GM19328 (cell line): Measurements from ENCODE around the gene SORCS2.

ENCODE experiments used
- ATAC-seq: cut with Tn5 transposase; IDR thresholded peaks from one replicate; pipeline ENCODE4 v1.9.1; 2021; ENCODE audit warnings: mild to moderate bottlenecking, moderate library complexity; ENCODE audit not compliant: unreplicated experiment

Gene SORCS2

GRCh38 chr4:7422151-7422897, 230.0 kb downstream of the SORCS2 start:
- ATAC-seq, result no peak

- no peak for ATAC-seq
Measured at GRCh38 chr4:7422898-7423180, 230.5 kb downstream of the SORCS2 start.

- ATAC-seq, result no peak
Measured at GRCh38 chr4:7423391-7423790, 231.1 kb downstream of the SORCS2 start.

GRCh38 chr4:7423801-7424552, 231.6 kb downstream of the SORCS2 start:
- ATAC-seq, result no peak

- no peak for ATAC-seq
Measured at GRCh38 chr4:7424553-7425111, 232.3 kb downstream of the SORCS2 start.

GRCh38 chr4:7425124-7425523, 232.8 kb downstream of the SORCS2 start:
- ATAC-seq, result no peak

- ATAC-seq, result no peak
Measured at GRCh38 chr4:7425591-7426468, 233.5 kb downstream of the SORCS2 start.

GRCh38 chr4:7426525-7427171, 234.3 kb downstream of the SORCS2 start:
- ATAC-seq, result no peak

GRCh38 chr4:7427361-7427760, 235.0 kb downstream of the SORCS2 start:
- ATAC-seq, result no peak

GRCh38 chr4:7427831-7428260, 235.5 kb downstream of the SORCS2 start:
- no peak for ATAC-seq

- ATAC-seq, result no peak
Measured at GRCh38 chr4:7428261-7429068, 236.1 kb downstream of the SORCS2 start.

- no peak for ATAC-seq
Measured at GRCh38 chr4:7429069-7429416, 236.7 kb downstream of the SORCS2 start.

- ATAC-seq, result no peak
Measured at GRCh38 chr4:7429601-7430078, 237.3 kb downstream of the SORCS2 start.

- no peak for ATAC-seq
Measured at GRCh38 chr4:7430368-7430964, 238.1 kb downstream of the SORCS2 start.

- ATAC-seq, result no peak
Measured at GRCh38 chr4:7430965-7431695, 238.8 kb downstream of the SORCS2 start.

GRCh38 chr4:7431696-7432530, 239.6 kb downstream of the SORCS2 start:
- no peak for ATAC-seq

GRCh38 chr4:7432531-7433375, 240.4 kb downstream of the SORCS2 start:
- no peak for ATAC-seq
